Skeletal muscle tissue (tissue), 4 donors: Measurements from ENCODE around the gene ABLIM1. TPM values are rescaled to one million over a fixed set of nuclear protein-coding genes. Genes with fewer than 3 reads are reported as not detected.

Experiments
- H3K27ac ChIP-seq: one replicate; pipeline ENCODE4 v1.7.0; 2013; ENCODE audit warnings: mild to moderate bottlenecking, low read depth, low read length, inconsistent platforms
- H3K27me3 ChIP-seq, 3 donors: one replicate each; pipeline ENCODE4 v1.7.0; 2013; ENCODE audit warnings: low read length in 3 of 3; ENCODE audit not compliant: control insufficient read depth in 3 of 3, insufficient read depth in 3 of 3
- H3K36me3 ChIP-seq, 3 donors: one replicate each; pipeline ENCODE4 v1.7.0; 2013; ENCODE audit warnings: low read length in 3 of 3; ENCODE audit not compliant: control insufficient read depth in 3 of 3, insufficient read depth in 3 of 3
- H3K4me1 ChIP-seq, 3 donors: one replicate each; pipeline ENCODE4 v1.7.0; 2013; ENCODE audit warnings: low read length in 3 of 3, mild to moderate bottlenecking in 3 of 3; ENCODE audit not compliant: control insufficient read depth in 3 of 3, insufficient read depth in 3 of 3
- H3K4me3 ChIP-seq, 3 donors: one replicate each; pipeline ENCODE4 v1.7.0; 2013; ENCODE audit warnings: low read length in 3 of 3
- H3K9ac ChIP-seq, 3 donors: one replicate each; pipeline ENCODE4 v1.7.0; 2013; ENCODE audit warnings: low read length in 3 of 3, mild to moderate bottlenecking in 3 of 3, moderate library complexity in 2 of 3, low read depth in 1 of 3
- H3K9me3 ChIP-seq, 3 donors: one replicate each; pipeline ENCODE4 v1.7.0; 2013; ENCODE audit warnings: low read length in 3 of 3; ENCODE audit not compliant: control insufficient read depth in 3 of 3
- total RNA-seq: library from RNA; depleted of rRNA; stranded (reverse); fragments of >200 nt; gene quantifications from one replicate; pipeline ENCODE4 v1.2.3, GENCODE V29; 2014
- donor health status: Osteomylitis.

ABLIM1 gene
- total RNA-seq, 1 donor from 2014 or later = 34.4 TPM

GRCh38 chr10:114412907-114413797 is 244.9 kb downstream of the ABLIM1 start:
- Histone ChIP-seq H3K27me3 (no peaks in the 10 kb centered on the region), H3K36me3 (no peaks in the 10 kb centered on the region), H3K4me1 (peaks cover 9 to 14% (median 11%) of the 10 kb centered on the region in 3 donors), H3K4me3 (no peak overlapping the region), H3K9me3 (no peaks in the 10 kb centered on the region), H3K27ac (no peak overlapping the region), H3K9ac (peak overlapping the region in 1 of 3 donors; percentile 8)

DNA sequence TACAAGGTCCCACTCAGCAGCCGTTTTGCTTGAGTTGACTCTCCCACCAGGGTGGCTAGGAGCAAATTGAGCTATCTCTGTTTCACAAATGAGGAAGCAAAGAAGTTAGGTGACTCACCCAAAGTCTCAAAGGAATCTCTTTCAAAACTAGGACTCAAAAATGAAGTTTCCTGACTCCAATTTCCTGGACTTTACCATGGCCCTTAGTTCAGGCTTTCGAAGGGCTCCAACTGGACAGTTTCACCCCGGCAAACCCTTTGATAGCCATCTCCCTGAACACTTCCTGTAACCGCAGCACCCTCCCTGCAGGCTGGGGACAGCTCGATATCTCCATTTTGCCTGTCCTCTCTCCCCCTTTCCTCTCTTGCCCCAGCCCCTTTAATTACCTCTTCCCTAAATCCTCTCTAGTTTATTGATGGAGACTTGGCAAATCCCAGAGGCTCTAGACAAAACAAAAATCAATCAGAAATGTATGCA is 249.1 kb downstream of the ABLIM1 start:
- Histone ChIP-seq H3K36me3 (no peaks in the 10 kb centered on the region), H3K27ac (no peak overlapping the region), H3K9me3 (no peaks in the 10 kb centered on the region), H3K27me3 (peaks cover 0 to 2% (median 0%) of the 10 kb centered on the region in 3 donors), H3K4me3 (no peak overlapping the region), H3K4me1 (peaks cover 12 to 16% (median 16%) of the 10 kb centered on the region in 3 donors), H3K9ac (no peak overlapping the region)

- Histone ChIP-seq H3K27me3 (peaks cover 4 to 7% (median 5%) of the 10 kb centered on the region in 3 donors), H3K9ac (no peak overlapping the region), H3K27ac (no peak overlapping the region), H3K4me1 (peaks cover 9 to 19% (median 17%) of the 10 kb centered on the region in 3 donors), H3K4me3 (no peak overlapping the region), H3K36me3 (no peaks in the 10 kb centered on the region), H3K9me3 (no peaks in the 10 kb centered on the region)
Observed at GRCh38 chr10:114408112-114408967, 249.7 kb downstream of the ABLIM1 start.

GRCh38 chr10:114406455-114406854 is 251.6 kb downstream of the ABLIM1 start:
- Histone ChIP-seq H3K36me3 (no peaks in the 10 kb centered on the region), H3K4me1 (peaks cover 11 to 16% (median 16%) of the 10 kb centered on the region in 3 donors), H3K9me3 (no peaks in the 10 kb centered on the region), H3K9ac (no peak overlapping the region), H3K27ac (no peak overlapping the region), H3K4me3 (no peak overlapping the region), H3K27me3 (peaks cover 11 to 21% (median 16%) of the 10 kb centered on the region in 3 donors)

DNA sequence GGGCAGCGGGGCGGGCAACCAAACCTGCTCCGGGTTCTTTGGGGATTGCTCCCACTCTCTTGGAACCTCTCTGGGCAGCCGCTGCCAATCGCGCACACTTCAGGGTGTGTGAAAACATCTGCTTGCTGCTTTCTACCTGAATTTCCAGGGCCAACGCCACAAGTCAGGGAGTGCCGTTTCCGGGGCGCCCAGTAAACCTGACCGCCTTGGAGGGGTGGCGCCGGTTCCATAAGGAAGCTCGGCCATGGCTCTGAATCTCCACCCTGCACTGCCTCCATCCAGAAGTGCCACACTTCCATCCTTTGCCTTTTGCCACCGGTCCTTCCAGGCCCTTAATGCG is 253.1 kb downstream of the ABLIM1 start:
- H3K9me3 ChIP-seq = no peaks in the 10 kb centered on the region
- peaks cover 17 to 21% (median 19%) of the 10 kb centered on the region in 3 donors for H3K4me1 ChIP-seq
- H3K27me3 ChIP-seq = peaks cover 11 to 32% (median 23%) of the 10 kb centered on the region in 3 donors
- H3K36me3 ChIP-seq = no peaks in the 10 kb centered on the region
- no peak overlapping the region for H3K9ac ChIP-seq
- no peak overlapping the region for H3K27ac ChIP-seq
- peak overlapping the region; percentile 25 to 72 (median 63) for H3K4me3 ChIP-seq

- peak within 1 kb of the TSS; percentile 27 to 46 (median 40) for H3K9ac ChIP-seq
- peaks cover 11 to 34% (median 25%) of the 10 kb centered on the region in 3 donors for H3K27me3 ChIP-seq
- no peaks in the 10 kb centered on the region for H3K9me3 ChIP-seq
- peak within 1 kb of the TSS; percentile 19 for H3K27ac ChIP-seq
- no peaks in the 10 kb centered on the region for H3K36me3 ChIP-seq
- peaks cover 19 to 24% (median 21%) of the 10 kb centered on the region in 3 donors for H3K4me1 ChIP-seq
- H3K4me3 ChIP-seq = peak within 1 kb of the TSS; percentile 63 to 72 (median 65)
Observed at GRCh38 chr10:114404171-114405010, 253.7 kb downstream of the ABLIM1 start, which contains the start of gene AFAP1L2. Gene AFAP1L2, minus strand, starts transcription at chr10:114404502. Its CDS starts 47 bp downstream, at chr10:114404455.

- H3K9me3 ChIP-seq = no peaks in the 10 kb centered on the region
- peaks cover 19 to 27% (median 25%) of the 10 kb centered on the region in 3 donors for H3K4me1 ChIP-seq
- peak overlapping the region; percentile 19 for H3K27ac ChIP-seq
- no peaks in the 10 kb centered on the region for H3K36me3 ChIP-seq
- H3K27me3 ChIP-seq = peaks cover 13 to 34% (median 31%) of the 10 kb centered on the region in 3 donors
- peak overlapping the region; percentile 57 to 72 (median 65) for H3K4me3 ChIP-seq
- peak overlapping the region; percentile 27 to 46 (median 33) for H3K9ac ChIP-seq
Observed at GRCh38 chr10:114403541-114404161, 254.4 kb downstream of the ABLIM1 start.

DNA sequence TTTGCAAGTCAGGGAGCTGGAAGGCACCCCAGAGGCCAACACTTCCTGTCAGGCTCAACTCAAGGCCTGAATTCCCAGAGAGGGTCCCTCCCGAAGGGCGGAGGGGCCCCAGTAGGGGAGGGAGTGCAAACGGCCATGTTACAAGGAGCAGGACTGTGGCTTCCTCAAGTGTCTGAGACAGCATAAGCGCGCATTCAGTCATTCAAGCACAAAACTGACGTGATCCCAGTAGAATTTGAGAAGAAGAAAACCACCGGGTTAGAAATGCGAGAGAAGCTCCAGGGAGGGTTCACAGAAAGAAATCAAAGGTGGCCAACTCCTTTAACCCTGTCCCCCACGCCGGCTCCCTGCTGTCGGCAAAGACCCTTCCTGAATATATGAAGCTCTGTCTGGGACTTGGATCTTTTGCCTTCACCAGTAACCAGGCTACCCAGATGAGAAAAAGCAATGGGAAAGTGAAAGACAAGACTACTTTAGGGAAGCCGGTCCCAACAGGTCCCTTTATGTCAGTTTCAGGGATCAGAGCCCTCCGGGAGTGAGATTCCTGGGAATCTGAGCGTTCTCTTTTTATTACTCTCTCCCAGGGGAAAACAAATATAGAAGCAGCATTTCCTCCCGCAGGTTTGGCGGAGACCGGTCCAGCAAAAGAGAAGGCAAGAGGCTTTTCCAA is 255.1 kb downstream of the ABLIM1 start:
- peak overlapping the region; percentile 19 to 46 (median 27) for H3K9ac ChIP-seq
- peak overlapping the region; percentile 57 to 72 (median 65) for H3K4me3 ChIP-seq
- peaks cover 19 to 34% (median 27%) of the 10 kb centered on the region in 3 donors for H3K4me1 ChIP-seq
- peaks cover 15 to 34% (median 33%) of the 10 kb centered on the region in 3 donors for H3K27me3 ChIP-seq
- no peaks in the 10 kb centered on the region for H3K9me3 ChIP-seq
- H3K36me3 ChIP-seq = no peaks in the 10 kb centered on the region
- no peak overlapping the region for H3K27ac ChIP-seq
